ENCODE data around the gene PLA2G12A.

- TF ChIP-seq CTCF (IDR thresholded peaks at IDR 0.05; ENCODE audit: extremely low read depth in 1 of 2, insufficient read depth in 1 of 2, low read depth in 1 of 2, low read length in 2 of 2) (no peak), POLR2AphosphoS5 (IDR thresholded peaks at IDR 0.05; ENCODE audit: insufficient read depth, low read depth, low read length) (no peak), EZH2 (IDR thresholded peaks at IDR 0.05; ENCODE audit: borderline replicate concordance, low read depth, low read length, severe bottlenecking) (no peak)
These were observed 20.9 kb downstream of the PLA2G12A start for GRCh38 chr4:109708990-109709389.

All from endothelial cell of umbilical vein (primary cell).